Measurements from ENCODE around the gene FBXW4.

The FBXW4 gene

GRCh38 chr10:101565370-101565900, 129.5 kb downstream of the FBXW4 start:
- no peak for DNase-seq

- DNase-seq, result no peak
These were observed 130.4 kb downstream of the FBXW4 start for GRCh38 chr10:101564490-101564991.

- DNase-seq, result no peak
These were observed 131.4 kb downstream of the FBXW4 start for GRCh38 chr10:101563497-101564040.

GRCh38 chr10:101563007-101563406, 132.0 kb downstream of the FBXW4 start:
- DNase-seq, result no peak

- no peak for DNase-seq
These were observed 132.7 kb downstream of the FBXW4 start for GRCh38 chr10:101562231-101562630.

GRCh38 chr10:101561068-101561915, 133.7 kb downstream of the FBXW4 start:
- DNase-seq, result no peak

Measured in CD4-positive, alpha-beta T cell treated with Interleukin-12 subunit alpha and Interleukin-12 subunit beta, for 1 hour (primary cell).